Esophagus muscularis mucosa (tissue), 4 donors: ENCODE results near the gene SPRR4. TPM values are rescaled to one million over a fixed set of nuclear protein-coding genes. Genes with fewer than 3 reads are reported as not detected.

Experiments used
- small RNA-seq, 3 donors: library from RNA; depleted of rRNA; stranded (forward); fragments of <200 nt; gene quantifications; one replicate each; pipeline ENCODE3, GENCODE V24; 2016
- total RNA-seq, 4 donors: library from RNA; depleted of rRNA; stranded (reverse); fragments of >200 nt; gene quantifications; one replicate each; pipeline versions ENCODE4 v1.1.0 to v1.2.1, GENCODE V29; 2016

SPRR4 gene
- total RNA-seq, 4 donors from 2014 or later = not detected

Small RNA genes within 50 kb of the gene (small RNA-seq; reads per million reads assigned to genes)
- gene RF00322 (0 reads per million in 3 donors), gene SPRR1A (0 reads per million in 3 donors)

Other genes with a start within 250 kb of the SPRR4 start
- not detected for gene KPRP, start 212.6 kb upstream of the SPRR4 start, total RNA-seq
- gene LCE1F, start 195.5 kb upstream of the SPRR4 start, total RNA-seq = not detected
- gene LCE1E, start 184.4 kb upstream of the SPRR4 start, total RNA-seq = not detected
- not detected for gene LCE1D, start 173.9 kb upstream of the SPRR4 start, total RNA-seq
- gene LCE1C, start 164.0 kb upstream of the SPRR4 start, total RNA-seq = not detected
- not detected for gene LCE1B, start 158.7 kb upstream of the SPRR4 start, total RNA-seq
- gene LCE1A, start 143.2 kb upstream of the SPRR4 start, total RNA-seq = not detected
- gene LCE6A, start 127.8 kb upstream of the SPRR4 start, total RNA-seq = not detected
- gene LCE7A, start 110.7 kb upstream of the SPRR4 start, total RNA-seq = not detected
- gene SMCP, start 92.3 kb upstream of the SPRR4 start, total RNA-seq = not detected
- not detected for gene IVL, start 62.1 kb upstream of the SPRR4 start, total RNA-seq
- not detected for gene SPRR5, start 23.4 kb upstream of the SPRR4 start, total RNA-seq
- not detected for gene SPRR1A, start 13.4 kb downstream of the SPRR4 start, total RNA-seq
- gene SPRR3, start 31.1 kb downstream of the SPRR4 start, total RNA-seq = 1 to 10 TPM in 2 of 4 donors, not detected in 2; 1.6 to 5.0 TPM
- not detected for gene SPRR1B, start 60.6 kb downstream of the SPRR4 start, total RNA-seq
- 1 to 10 TPM in 1 of 4 donors, under 1 TPM in 1, not detected in 2; 0.57 to 1.7 TPM for gene SPRR2D, start 70.5 kb downstream of the SPRR4 start, total RNA-seq
- 1 to 10 TPM in 1 of 4 donors, not detected in 3; 2.5 TPM for gene SPRR2A, start 86.9 kb downstream of the SPRR4 start, total RNA-seq
- not detected for gene SPRR2B, start 101.0 kb downstream of the SPRR4 start, total RNA-seq
- not detected for gene SPRR2E, start 123.9 kb downstream of the SPRR4 start, total RNA-seq
- not detected for gene SPRR2F, start 142.9 kb downstream of the SPRR4 start, total RNA-seq
- gene SPRR2G, start 180.2 kb downstream of the SPRR4 start, total RNA-seq = not detected
- gene LELP1, start 232.8 kb downstream of the SPRR4 start, total RNA-seq = not detected
- 1 to 10 TPM in 1 of 4 donors, not detected in 3; 1.2 TPM for gene PRR9, start 246.9 kb downstream of the SPRR4 start, total RNA-seq